Thyroid gland (tissue), 4 donors: ENCODE measurements around the gene ERVH48-1.
A peak's percentile ranks its signal among the peaks of the same experiment; 100 is the strongest.

ENCODE experiments used
- CTCF ChIP-seq, 6 experiments: fragments of 200-600 bp in 3 of 6; fragments of 450-650 bp in 3 of 6; sonication (generic) in 3 of 6; IDR thresholded peaks; one replicate each; pipeline ENCODE4 v1.5.1; 2016 to 2019; ENCODE audit warnings: antibody characterized with exemption in 6 of 6, mild to moderate bottlenecking in 2 of 6, inconsistent platforms in 1 of 6, moderate library complexity in 1 of 6
- POLR2A ChIP-seq, 2 donors: fragments of 450-650 bp; IDR thresholded peaks; one replicate each; pipeline ENCODE4 v1.6.1; 2017; ENCODE audit warnings: antibody characterized with exemption in 2 of 2, mild to moderate bottlenecking in 2 of 2, moderate library complexity in 1 of 2

- no peak for TF ChIP-seq CTCF (IDR thresholded peaks at IDR 0.05)
- peak; percentile 93 to 98 for TF ChIP-seq POLR2A (IDR thresholded peaks at IDR 0.05)
These were observed 32.3 kb downstream of the ERVH48-1 start, which contains the start of gene NDUFV3 for GRCh38 chr21:42892931-42893755.
